ENCODE measurements around the gene ANKRD13B. TPM values are rescaled to one million over a fixed set of nuclear protein-coding genes. Genes with fewer than 3 reads are reported as not detected.
A peak's percentile ranks its signal among the peaks of the same experiment; 100 is the strongest.

ANKRD13B gene
- total and polyA plus RNA-seq, 2 of the 13 experiments (the other 11 are each of a cell fraction or from before 2014, with no cell fraction given): 1.7 to 1.8 TPM

DNA sequence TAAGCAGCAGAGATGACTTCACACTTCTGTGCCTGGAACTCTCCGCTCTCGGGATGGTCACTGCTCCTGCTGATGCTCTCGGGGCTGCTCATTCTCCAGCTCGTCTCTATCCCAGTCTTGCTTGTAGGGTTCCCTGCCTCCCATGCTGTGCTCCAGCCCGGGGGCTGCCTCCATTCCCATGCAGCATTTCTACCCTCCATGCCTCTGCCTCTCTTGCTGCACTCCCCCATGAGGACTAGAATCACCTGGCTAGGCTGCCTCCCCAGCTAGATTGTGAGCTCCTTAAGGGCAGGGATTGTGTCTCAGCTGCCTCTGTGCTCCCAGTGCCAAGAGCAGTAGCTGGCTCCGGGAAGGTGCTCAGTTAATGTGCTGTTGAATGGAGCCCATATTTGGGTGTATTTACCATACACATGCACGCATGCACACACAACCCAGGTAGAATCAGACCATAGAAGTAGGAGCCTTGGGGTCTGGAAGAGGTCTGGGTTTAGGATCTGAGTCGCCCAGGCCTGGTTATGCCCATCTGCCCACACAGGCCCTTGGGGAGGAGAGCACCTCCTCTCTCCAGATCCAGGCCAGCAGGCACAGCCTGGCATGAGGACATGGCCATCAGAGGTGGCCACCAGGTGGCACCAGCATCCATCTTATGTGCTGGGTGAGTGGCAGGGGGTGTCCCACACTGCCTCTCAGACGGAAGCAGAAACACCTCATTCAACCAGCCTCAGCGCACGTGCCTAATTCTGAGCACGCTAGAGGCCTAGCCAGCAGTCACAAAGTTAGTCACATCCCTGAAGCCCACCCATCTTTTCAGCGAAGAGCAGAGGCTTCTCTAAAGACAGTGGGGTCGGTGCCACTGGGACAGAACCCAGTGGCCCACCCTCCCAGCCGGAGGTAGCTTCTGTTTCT is 12.8 kb upstream of the ANKRD13B start (continued):
- TF ChIP-seq ZFY (CRISPR knock-in tag; IDR thresholded peaks at IDR 0.05): no peak; the same call in 1 of the 2 replicates
- TF ChIP-seq PBX2 (CRISPR knock-in tag; IDR thresholded peaks at IDR 0.05): peak; percentile 65
- TF ChIP-seq STAG1 (CRISPR knock-in tag; IDR thresholded peaks at IDR 0.05): peak; percentile 84
- TF ChIP-seq, protein P1, sequence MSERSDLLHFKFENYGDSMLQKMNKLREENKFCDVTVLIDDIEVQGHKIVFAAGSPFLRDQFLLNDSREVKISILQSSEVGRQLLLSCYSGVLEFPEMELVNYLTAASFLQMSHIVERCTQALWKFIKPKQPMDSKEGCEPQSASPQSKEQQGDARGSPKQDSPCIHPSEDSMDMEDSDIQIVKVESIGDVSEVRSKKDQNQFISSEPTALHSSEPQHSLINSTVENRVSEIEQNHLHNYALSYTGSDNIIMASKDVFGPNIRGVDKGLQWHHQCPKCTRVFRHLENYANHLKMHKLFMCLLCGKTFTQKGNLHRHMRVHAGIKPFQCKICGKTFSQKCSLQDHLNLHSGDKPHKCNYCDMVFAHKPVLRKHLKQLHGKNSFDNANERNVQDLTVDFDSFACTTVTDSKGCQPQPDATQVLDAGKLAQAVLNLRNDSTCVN (CRISPR knock-in tag; IDR thresholded peaks at IDR 0.05; ENCODE audit: borderline replicate concordance): peak; percentile 36; the same call in 1 of the 2 replicates
- no peak for TF ChIP-seq ZSCAN20 (CRISPR knock-in tag; IDR thresholded peaks at IDR 0.05; ENCODE audit: borderline replicate concordance)
- TF ChIP-seq ARHGAP35 (CRISPR knock-in tag; IDR thresholded peaks at IDR 0.05; ENCODE audit: borderline replicate concordance): no peak
- TF ChIP-seq ZNF710 (CRISPR knock-in tag; IDR thresholded peaks at IDR 0.05; ENCODE audit: borderline replicate concordance): no peak
- TF ChIP-seq ZSCAN5A (CRISPR knock-in tag; IDR thresholded peaks at IDR 0.05; ENCODE audit: borderline replicate concordance): no peak
- TF ChIP-seq, protein P2, sequence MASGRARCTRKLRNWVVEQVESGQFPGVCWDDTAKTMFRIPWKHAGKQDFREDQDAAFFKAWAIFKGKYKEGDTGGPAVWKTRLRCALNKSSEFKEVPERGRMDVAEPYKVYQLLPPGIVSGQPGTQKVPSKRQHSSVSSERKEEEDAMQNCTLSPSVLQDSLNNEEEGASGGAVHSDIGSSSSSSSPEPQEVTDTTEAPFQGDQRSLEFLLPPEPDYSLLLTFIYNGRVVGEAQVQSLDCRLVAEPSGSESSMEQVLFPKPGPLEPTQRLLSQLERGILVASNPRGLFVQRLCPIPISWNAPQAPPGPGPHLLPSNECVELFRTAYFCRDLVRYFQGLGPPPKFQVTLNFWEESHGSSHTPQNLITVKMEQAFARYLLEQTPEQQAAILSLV (CRISPR knock-in tag; IDR thresholded peaks at IDR 0.05; ENCODE audit: borderline replicate concordance): peak; percentile 67; the same call in 1 of the 2 replicates
- TF ChIP-seq ZNF841 (CRISPR knock-in tag; IDR thresholded peaks at IDR 0.05; ENCODE audit: borderline replicate concordance): no peak
- TF ChIP-seq CBX5 (CRISPR knock-in tag; IDR thresholded peaks at IDR 0.05; ENCODE audit: borderline replicate concordance): peak; percentile 73; the same call in 1 of the 2 replicates
- no peak for TF ChIP-seq DPF2 (CRISPR knock-in tag; IDR thresholded peaks at IDR 0.05; ENCODE audit: borderline replicate concordance, low read depth)
- peak; percentile 60; the same call in 1 of the 2 replicates for TF ChIP-seq KDM4B (CRISPR knock-in tag; IDR thresholded peaks at IDR 0.05)
- no peak for TF ChIP-seq PREB (CRISPR knock-in tag; IDR thresholded peaks at IDR 0.05)
- TF ChIP-seq FOXA3 (CRISPR knock-in tag; IDR thresholded peaks at IDR 0.05): peak; percentile 15; the same call in 1 of the 2 replicates

Data from HepG2 (cell line).